GM12878 (cell line): ENCODE measurements around the gene AOPEP.

Experiments
- BHLHE40 ChIP-seq, 2 experiments: fragments of 450-650 bp in 1 of 2; IDR thresholded peaks; 2 replicates each; pipeline ENCODE4 v1.6.1; 2011 to 2017; ENCODE audit warnings: low read depth in 2 of 2, borderline replicate concordance in 1 of 2, improper control_type of control experiment in 1 of 2, low read length in 1 of 2, mild to moderate bottlenecking in 1 of 2
- EP300 ChIP-seq, 2 experiments: fragments of 150-350 bp in 1 of 2; IDR thresholded peaks; 2 replicates each; pipeline ENCODE4 v1.6.1; 2011 to 2012; ENCODE audit warnings: low read depth in 2 of 2, low read length in 2 of 2, borderline replicate concordance in 1 of 2, improper control_type of control experiment in 1 of 2, inconsistent platforms in 1 of 2; ENCODE audit not compliant: control insufficient read depth in 1 of 2
- JUND ChIP-seq: IDR thresholded peaks from 2 replicates; pipeline ENCODE4 v1.6.1; 2012; ENCODE audit warnings: low read depth, mild to moderate bottlenecking, low read length, improper control_type of control experiment, moderate library complexity
- NR2C2 ChIP-seq: IDR thresholded peaks from 2 replicates; pipeline ENCODE4 v1.6.1; 2011; ENCODE audit warnings: borderline replicate concordance, low read depth; ENCODE audit not compliant: control insufficient read depth, insufficient read length
- ZNF217 ChIP-seq: fragments of 450-650 bp; IDR thresholded peaks from 2 replicates; pipeline ENCODE4 v1.6.1; 2017; ENCODE audit warnings: antibody characterized with exemption, mild to moderate bottlenecking
- TF ChIP-seq, protein P1 (sequence below), 3 experiments: IDR thresholded peaks in 2 of 3; conservative IDR thresholded peaks in 1 of 3; 2 replicates each; pipeline ENCODE4 v1.5.1; 2011; ENCODE audit warnings: low read depth in 3 of 3, low read length in 3 of 3, mild to moderate bottlenecking in 3 of 3, control low read depth in 2 of 3, moderate library complexity in 2 of 3, inconsistent platforms in 1 of 3, mixed read lengths in 1 of 3; ENCODE audit not compliant: control insufficient read depth in 2 of 3, insufficient read depth in 1 of 3; ENCODE audit errors: extremely low read depth in 1 of 3

- no peak for TF ChIP-seq JUND
- TF ChIP-seq ZNF217: no peak
- TF ChIP-seq NR2C2: no peak
- TF ChIP-seq, protein P1, sequence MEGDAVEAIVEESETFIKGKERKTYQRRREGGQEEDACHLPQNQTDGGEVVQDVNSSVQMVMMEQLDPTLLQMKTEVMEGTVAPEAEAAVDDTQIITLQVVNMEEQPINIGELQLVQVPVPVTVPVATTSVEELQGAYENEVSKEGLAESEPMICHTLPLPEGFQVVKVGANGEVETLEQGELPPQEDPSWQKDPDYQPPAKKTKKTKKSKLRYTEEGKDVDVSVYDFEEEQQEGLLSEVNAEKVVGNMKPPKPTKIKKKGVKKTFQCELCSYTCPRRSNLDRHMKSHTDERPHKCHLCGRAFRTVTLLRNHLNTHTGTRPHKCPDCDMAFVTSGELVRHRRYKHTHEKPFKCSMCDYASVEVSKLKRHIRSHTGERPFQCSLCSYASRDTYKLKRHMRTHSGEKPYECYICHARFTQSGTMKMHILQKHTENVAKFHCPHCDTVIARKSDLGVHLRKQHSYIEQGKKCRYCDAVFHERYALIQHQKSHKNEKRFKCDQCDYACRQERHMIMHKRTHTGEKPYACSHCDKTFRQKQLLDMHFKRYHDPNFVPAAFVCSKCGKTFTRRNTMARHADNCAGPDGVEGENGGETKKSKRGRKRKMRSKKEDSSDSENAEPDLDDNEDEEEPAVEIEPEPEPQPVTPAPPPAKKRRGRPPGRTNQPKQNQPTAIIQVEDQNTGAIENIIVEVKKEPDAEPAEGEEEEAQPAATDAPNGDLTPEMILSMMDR (IDR thresholded peaks at IDR 0.05 in 2 of 3, conservative IDR thresholded peaks at IDR 0.05 in 1 of 3; ENCODE audit: control insufficient read depth in 2 of 3, extremely low read depth in 1 of 3, insufficient read depth in 1 of 3, low read depth in 3 of 3, low read length in 3 of 3): no peak
- no peak for TF ChIP-seq EP300 (IDR thresholded peaks at IDR 0.05; ENCODE audit: borderline replicate concordance in 1 of 2, control insufficient read depth in 1 of 2, low read depth in 2 of 2, low read length in 2 of 2)
- TF ChIP-seq BHLHE40 (IDR thresholded peaks at IDR 0.05; ENCODE audit: borderline replicate concordance in 1 of 2, low read depth in 2 of 2, low read length in 1 of 2): no peak
Measured at GRCh38 chr9:94757158-94757557, 30.7 kb downstream of the AOPEP start.
